Sciatic nerve (tissue), 2 donors: ENCODE results near the gene MAST4. TPM values are rescaled to one million over a fixed set of nuclear protein-coding genes. Genes with fewer than 3 reads are reported as not detected.
"Not testable (repeated sequence)": the region's sequence is repeated elsewhere in the genome, so short reads cannot be mapped to it uniquely, and the experiment has no call there.

Source experiments
- ATAC-seq: fragments of 200-7000 bp; cut with Tn5 transposase; one replicate; pipeline ENCODE4 v1.9.1; 2020; ENCODE audit warnings: mild to moderate bottlenecking, moderate library complexity
- DNase-seq: peaks from one replicate; pipeline ENCODE4 v3.0.0-alpha.2; 2020; ENCODE audit warnings: low spot score
- intact Hi-C: fragments of 100-400 bp; cut with DNase I; formaldehyde crosslinking; loops from one replicate; pipeline ENCODE4 v1.14.2; 2022
- total RNA-seq: library from RNA; stranded (reverse); fragmentation: NEBNext Ultra II Directional; extraction: Animal tissue kit (Norgen Biotek cat#: 25700); gene quantifications from one replicate; pipeline ENCODE4 v1.2.1, GENCODE V29; 2021
- donor health status: DM: no; HTN: no; CAD: no.
- donor health status: DM: no; HTN: no; CAD: no.

The MAST4 gene
- total RNA-seq, 1 donor from 2014 or later, result 47.9 TPM

GRCh38 chr5:66680221-66680620, 84.0 kb downstream of the MAST4 start:
- intact Hi-C loops, result no loop called here
- ATAC-seq (no peak), DNase-seq (no peak)

- DNase-seq, result no peak
- no peak for ATAC-seq
- intact Hi-C loops, result no loop called here
Observed at GRCh38 chr5:66680804-66681203, 84.6 kb downstream of the MAST4 start.

- intact Hi-C loops, result no loop called here
- ATAC-seq (no peak), DNase-seq (no peak)
Observed at GRCh38 chr5:66684663-66685062, 88.5 kb downstream of the MAST4 start.

GRCh38 chr5:66689522-66690220, 93.5 kb downstream of the MAST4 start:
- intact Hi-C loops, result no loop called here
- ATAC-seq, result no peak
- no peak for DNase-seq

GRCh38 chr5:66694036-66694435, 97.8 kb downstream of the MAST4 start:
- DNase-seq, result no peak
- ATAC-seq, result no peak
- intact Hi-C loops, result no loop called here

- intact Hi-C loops, DNase-seq, ATAC-seq: not testable (repeated sequence)
Observed at GRCh38 chr5:66695840-66696239, 99.6 kb downstream of the MAST4 start.

- intact Hi-C loops, result loop anchor here (2.0 kb wide), 1 partner anchor 365 kb away; no protein-coding TSS in a partner anchor
- ATAC-seq, result no peak
- DNase-seq, result no peak
Observed at GRCh38 chr5:66697796-66698564, 101.8 kb downstream of the MAST4 start.

- intact Hi-C loops, result no loop called here
- no peak for ATAC-seq
Observed at GRCh38 chr5:66701244-66701643, 105.1 kb downstream of the MAST4 start.

GRCh38 chr5:66702426-66702825, 106.2 kb downstream of the MAST4 start:
- DNase-seq (no peak), ATAC-seq (no peak)
- intact Hi-C loops, result no loop called here

More at GRCh38 chr5:66701244-66701643, 105.1 kb downstream of the MAST4 start:
- no peak for DNase-seq

GRCh38 chr5:66704790-66705425, 108.7 kb downstream of the MAST4 start:
- no peak for ATAC-seq
- intact Hi-C loops, result no loop called here

GRCh38 chr5:66708368-66708767, 112.2 kb downstream of the MAST4 start:
- DNase-seq, result no peak
- intact Hi-C loops, result no loop called here
- no peak for ATAC-seq

More at GRCh38 chr5:66704790-66705425, 108.7 kb downstream of the MAST4 start:
- no peak for DNase-seq

GRCh38 chr5:66710557-66711088, 114.4 kb downstream of the MAST4 start:
- no peak for ATAC-seq
- intact Hi-C loops, result no loop called here
- no peak for DNase-seq

- no peak for DNase-seq
- ATAC-seq, result no peak
- intact Hi-C loops, result loop anchor here (1.0 kb wide), 1 partner anchor 46 kb away; no protein-coding TSS in a partner anchor
Observed at GRCh38 chr5:66713998-66714397, 117.8 kb downstream of the MAST4 start.

GRCh38 chr5:66717455-66718373, 121.5 kb downstream of the MAST4 start:
- ATAC-seq (peak; percentile 70), DNase-seq (no peak)
- intact Hi-C loops, result no loop called here

GRCh38 chr5:66718374-66719002, 122.3 kb downstream of the MAST4 start:
- intact Hi-C loops, result no loop called here
- no peak for ATAC-seq
- no peak for DNase-seq

- no peak for ATAC-seq
- intact Hi-C loops, result no loop called here
- no peak for DNase-seq
Observed at GRCh38 chr5:66720780-66721179, 124.6 kb downstream of the MAST4 start.

- DNase-seq (no peak), ATAC-seq (no peak)
- intact Hi-C loops, result no loop called here
Observed at GRCh38 chr5:66722686-66723085, 126.5 kb downstream of the MAST4 start.
